GM23338 (cell line): ENCODE data around the gene GFI1B.

Experiments used
- CREB1 ChIP-seq: fragments of 250-450 bp; sonication (Bioruptor Pico); IDR thresholded peaks from 2 replicates; pipeline ENCODE4 v1.5.0; 2020; ENCODE audit warnings: low read depth, mild to moderate bottlenecking, moderate library complexity
- EZH2 ChIP-seq: fragments of 200-600 bp; sonication (generic); IDR thresholded peaks from one replicate; pipeline ENCODE4 v1.8.0; 2017; ENCODE audit warnings: antibody characterized with exemption, mild to moderate bottlenecking, low read depth; ENCODE audit not compliant: unreplicated experiment
- EZH2phosphoT487 ChIP-seq: fragments of 200-600 bp; sonication (generic); IDR thresholded peaks from one replicate; pipeline ENCODE4 v1.8.1; 2018; ENCODE audit warnings: antibody characterized with exemption; ENCODE audit not compliant: unreplicated experiment
- JUNB ChIP-seq: IDR thresholded peaks from one replicate; pipeline ENCODE4 v1.6.1; 2016; ENCODE audit warnings: antibody characterized with exemption; ENCODE audit not compliant: unreplicated experiment
- NANOG ChIP-seq: IDR thresholded peaks from 2 replicates; pipeline ENCODE4 v1.6.1; 2016; ENCODE audit warnings: antibody characterized with exemption, borderline replicate concordance
- POLR2AphosphoS5 ChIP-seq: IDR thresholded peaks from 2 replicates; pipeline ENCODE4 v1.6.1; 2016; ENCODE audit warnings: antibody characterized with exemption, low read depth
- REST ChIP-seq: IDR thresholded peaks from one replicate; pipeline ENCODE4 v1.6.1; 2018; ENCODE audit warnings: antibody characterized with exemption; ENCODE audit not compliant: unreplicated experiment
- STAT1 ChIP-seq: IDR thresholded peaks from one replicate; pipeline ENCODE4 v1.6.1; 2016; ENCODE audit warnings: antibody characterized with exemption; ENCODE audit not compliant: unreplicated experiment
- ZNF114 ChIP-seq: fragments of 250-450 bp; sonication (Bioruptor Pico); IDR thresholded peaks from 2 replicates; pipeline ENCODE4 v1.5.0; 2020; ENCODE audit warnings: mild to moderate bottlenecking, moderate library complexity
- ZNF331 ChIP-seq: fragments of 250-450 bp; sonication (Bioruptor Pico); IDR thresholded peaks from 2 replicates; pipeline ENCODE4 v1.5.0; 2020; ENCODE audit warnings: low read depth, mild to moderate bottlenecking, moderate library complexity
- TF ChIP-seq, protein P1 (sequence below), 2 experiments: fragments of 200-600 bp in 1 of 2; sonication (generic) in 1 of 2; conservative IDR thresholded peaks; 2 replicates each; pipeline versions ENCODE4 v1.5.1 to v1.6.1; 2016 to 2017; ENCODE audit warnings: antibody characterized with exemption in 2 of 2, low read depth in 2 of 2, mild to moderate bottlenecking in 2 of 2, moderate library complexity in 1 of 2
- TF ChIP-seq, protein P2 (sequence below): IDR thresholded peaks from 2 replicates; pipeline ENCODE4 v1.6.1; 2016; ENCODE audit warnings: antibody characterized with exemption

GRCh38 chr9:132998831-132999635 lies 20.5 kb downstream of the GFI1B start:
- TF ChIP-seq, protein P1, sequence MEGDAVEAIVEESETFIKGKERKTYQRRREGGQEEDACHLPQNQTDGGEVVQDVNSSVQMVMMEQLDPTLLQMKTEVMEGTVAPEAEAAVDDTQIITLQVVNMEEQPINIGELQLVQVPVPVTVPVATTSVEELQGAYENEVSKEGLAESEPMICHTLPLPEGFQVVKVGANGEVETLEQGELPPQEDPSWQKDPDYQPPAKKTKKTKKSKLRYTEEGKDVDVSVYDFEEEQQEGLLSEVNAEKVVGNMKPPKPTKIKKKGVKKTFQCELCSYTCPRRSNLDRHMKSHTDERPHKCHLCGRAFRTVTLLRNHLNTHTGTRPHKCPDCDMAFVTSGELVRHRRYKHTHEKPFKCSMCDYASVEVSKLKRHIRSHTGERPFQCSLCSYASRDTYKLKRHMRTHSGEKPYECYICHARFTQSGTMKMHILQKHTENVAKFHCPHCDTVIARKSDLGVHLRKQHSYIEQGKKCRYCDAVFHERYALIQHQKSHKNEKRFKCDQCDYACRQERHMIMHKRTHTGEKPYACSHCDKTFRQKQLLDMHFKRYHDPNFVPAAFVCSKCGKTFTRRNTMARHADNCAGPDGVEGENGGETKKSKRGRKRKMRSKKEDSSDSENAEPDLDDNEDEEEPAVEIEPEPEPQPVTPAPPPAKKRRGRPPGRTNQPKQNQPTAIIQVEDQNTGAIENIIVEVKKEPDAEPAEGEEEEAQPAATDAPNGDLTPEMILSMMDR (conservative IDR thresholded peaks at IDR 0.05; ENCODE audit: low read depth in 2 of 2), result no peak
- TF ChIP-seq CREB1 (no peak), REST (no peak), EZH2 (no peak), EZH2phosphoT487 (no peak), POLR2AphosphoS5 (no peak), NANOG (no peak), ZNF114 (CRISPR knock-in tag) (no peak), STAT1 (no peak), JUNB (no peak), ZNF331 (CRISPR knock-in tag) (no peak)
- TF ChIP-seq, protein P2, sequence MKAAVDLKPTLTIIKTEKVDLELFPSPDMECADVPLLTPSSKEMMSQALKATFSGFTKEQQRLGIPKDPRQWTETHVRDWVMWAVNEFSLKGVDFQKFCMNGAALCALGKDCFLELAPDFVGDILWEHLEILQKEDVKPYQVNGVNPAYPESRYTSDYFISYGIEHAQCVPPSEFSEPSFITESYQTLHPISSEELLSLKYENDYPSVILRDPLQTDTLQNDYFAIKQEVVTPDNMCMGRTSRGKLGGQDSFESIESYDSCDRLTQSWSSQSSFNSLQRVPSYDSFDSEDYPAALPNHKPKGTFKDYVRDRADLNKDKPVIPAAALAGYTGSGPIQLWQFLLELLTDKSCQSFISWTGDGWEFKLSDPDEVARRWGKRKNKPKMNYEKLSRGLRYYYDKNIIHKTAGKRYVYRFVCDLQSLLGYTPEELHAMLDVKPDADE, result no peak
